Measurements from ENCODE around the gene CD79A.

DNA sequence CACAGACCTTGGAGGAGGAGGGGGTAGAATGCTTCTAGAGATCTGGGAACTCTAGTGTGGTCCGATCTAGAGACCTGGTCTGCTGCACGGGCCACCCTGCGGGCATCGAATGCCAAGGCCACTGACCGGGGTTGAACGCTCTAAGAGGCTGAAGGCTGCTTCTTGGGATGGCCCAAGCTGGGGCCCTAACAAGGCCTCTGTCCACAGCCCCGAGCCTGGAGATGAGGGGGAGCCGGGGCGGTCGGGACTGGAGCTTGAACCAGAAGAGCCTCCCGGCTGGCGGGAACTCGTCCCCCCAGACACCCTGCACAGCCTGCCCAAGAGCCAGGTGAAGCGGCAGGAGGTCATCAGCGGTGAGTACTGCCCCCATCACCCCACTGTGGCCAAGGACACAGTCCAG, 21.2 kb downstream of the CD79A start:
- TF ChIP-seq EZH2 (IDR thresholded peaks at IDR 0.05) = no peak
- TF ChIP-seq POLR2AphosphoS5 (IDR thresholded peaks at IDR 0.05; ENCODE audit: borderline replicate concordance, low read depth, low read length) = no peak
- TF ChIP-seq FOXP2 (optimal IDR thresholded peaks at IDR 0.05; ENCODE audit: control extremely low read depth, extremely low read length, insufficient read depth) = no peak
